Peyer's patch (tissue), 4 donors: ENCODE measurements around the gene CALN1.

ENCODE experiments used
- POLR2A ChIP-seq, 2 donors: fragments of 450-650 bp; IDR thresholded peaks; one replicate each; pipeline ENCODE4 v1.5.1; 2017; ENCODE audit warnings: antibody characterized with exemption in 2 of 2, mild to moderate bottlenecking in 2 of 2, moderate library complexity in 2 of 2
- TF ChIP-seq, protein P1 (sequence below), 6 experiments: fragments of 450-650 bp in 4 of 6; fragments of 200-600 bp in 2 of 6; sonication (generic) in 1 of 6; IDR thresholded peaks; one replicate each; pipeline ENCODE4 v1.5.1; 2017 to 2019; ENCODE audit warnings: antibody characterized with exemption in 6 of 6, mild to moderate bottlenecking in 3 of 6, moderate library complexity in 1 of 6

DNA sequence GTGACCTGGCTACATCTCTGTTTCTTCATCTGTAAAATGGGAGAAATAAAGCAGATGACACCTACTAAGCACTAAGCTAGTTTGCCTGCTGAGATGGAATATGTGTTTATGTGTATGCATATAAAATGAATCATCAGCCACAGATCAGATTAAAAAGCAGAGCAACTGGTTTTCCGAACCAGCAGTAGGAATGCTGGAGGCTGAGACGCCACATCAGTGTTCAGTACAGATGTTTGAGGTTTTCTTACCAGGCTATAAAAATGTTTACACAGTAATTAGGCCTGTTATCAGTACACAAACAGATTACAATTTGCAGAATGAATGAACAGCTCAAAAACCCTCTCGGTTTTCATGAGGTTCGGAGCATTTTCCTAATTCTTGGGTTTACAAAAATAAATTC, 85.8 kb downstream of the CALN1 start:
- TF ChIP-seq, protein P1, sequence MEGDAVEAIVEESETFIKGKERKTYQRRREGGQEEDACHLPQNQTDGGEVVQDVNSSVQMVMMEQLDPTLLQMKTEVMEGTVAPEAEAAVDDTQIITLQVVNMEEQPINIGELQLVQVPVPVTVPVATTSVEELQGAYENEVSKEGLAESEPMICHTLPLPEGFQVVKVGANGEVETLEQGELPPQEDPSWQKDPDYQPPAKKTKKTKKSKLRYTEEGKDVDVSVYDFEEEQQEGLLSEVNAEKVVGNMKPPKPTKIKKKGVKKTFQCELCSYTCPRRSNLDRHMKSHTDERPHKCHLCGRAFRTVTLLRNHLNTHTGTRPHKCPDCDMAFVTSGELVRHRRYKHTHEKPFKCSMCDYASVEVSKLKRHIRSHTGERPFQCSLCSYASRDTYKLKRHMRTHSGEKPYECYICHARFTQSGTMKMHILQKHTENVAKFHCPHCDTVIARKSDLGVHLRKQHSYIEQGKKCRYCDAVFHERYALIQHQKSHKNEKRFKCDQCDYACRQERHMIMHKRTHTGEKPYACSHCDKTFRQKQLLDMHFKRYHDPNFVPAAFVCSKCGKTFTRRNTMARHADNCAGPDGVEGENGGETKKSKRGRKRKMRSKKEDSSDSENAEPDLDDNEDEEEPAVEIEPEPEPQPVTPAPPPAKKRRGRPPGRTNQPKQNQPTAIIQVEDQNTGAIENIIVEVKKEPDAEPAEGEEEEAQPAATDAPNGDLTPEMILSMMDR (IDR thresholded peaks at IDR 0.05) = no peak
- TF ChIP-seq POLR2A (IDR thresholded peaks at IDR 0.05) = no peak
